Omental fat pad (tissue), 4 donors: ENCODE data around the gene RNASEH2B. TPM values are rescaled to one million over a fixed set of nuclear protein-coding genes. Genes with fewer than 3 reads are reported as not detected.

Experiments
- ATAC-seq: fragments of 150-250 bp; one replicate; pipeline ENCODE4 v1.9.1; 2016; ENCODE audit warnings: mild to moderate bottlenecking, moderate library complexity; ENCODE audit not compliant: low FRiP score
- DNase-seq: peaks from one replicate; pipeline ENCODE4 v3.0.0-alpha.2; 2019; ENCODE audit warnings: low spot score
- CTCF ChIP-seq, 3 donors: fragments of 450-650 bp; IDR thresholded peaks; one replicate each; pipeline ENCODE4 v1.5.1; 2016 to 2017; ENCODE audit warnings: antibody characterized with exemption in 3 of 3, mild to moderate bottlenecking in 3 of 3, moderate library complexity in 2 of 3
- total RNA-seq, 4 donors: library from RNA; depleted of rRNA; stranded (reverse); fragments of >200 nt; gene quantifications; one replicate each; pipeline ENCODE4 v1.1.0, GENCODE V29; 2016

Gene RNASEH2B
- total RNA-seq, 4 donors from 2014 or later = 25.2 to 50.3 (median 33.2) TPM

DNA sequence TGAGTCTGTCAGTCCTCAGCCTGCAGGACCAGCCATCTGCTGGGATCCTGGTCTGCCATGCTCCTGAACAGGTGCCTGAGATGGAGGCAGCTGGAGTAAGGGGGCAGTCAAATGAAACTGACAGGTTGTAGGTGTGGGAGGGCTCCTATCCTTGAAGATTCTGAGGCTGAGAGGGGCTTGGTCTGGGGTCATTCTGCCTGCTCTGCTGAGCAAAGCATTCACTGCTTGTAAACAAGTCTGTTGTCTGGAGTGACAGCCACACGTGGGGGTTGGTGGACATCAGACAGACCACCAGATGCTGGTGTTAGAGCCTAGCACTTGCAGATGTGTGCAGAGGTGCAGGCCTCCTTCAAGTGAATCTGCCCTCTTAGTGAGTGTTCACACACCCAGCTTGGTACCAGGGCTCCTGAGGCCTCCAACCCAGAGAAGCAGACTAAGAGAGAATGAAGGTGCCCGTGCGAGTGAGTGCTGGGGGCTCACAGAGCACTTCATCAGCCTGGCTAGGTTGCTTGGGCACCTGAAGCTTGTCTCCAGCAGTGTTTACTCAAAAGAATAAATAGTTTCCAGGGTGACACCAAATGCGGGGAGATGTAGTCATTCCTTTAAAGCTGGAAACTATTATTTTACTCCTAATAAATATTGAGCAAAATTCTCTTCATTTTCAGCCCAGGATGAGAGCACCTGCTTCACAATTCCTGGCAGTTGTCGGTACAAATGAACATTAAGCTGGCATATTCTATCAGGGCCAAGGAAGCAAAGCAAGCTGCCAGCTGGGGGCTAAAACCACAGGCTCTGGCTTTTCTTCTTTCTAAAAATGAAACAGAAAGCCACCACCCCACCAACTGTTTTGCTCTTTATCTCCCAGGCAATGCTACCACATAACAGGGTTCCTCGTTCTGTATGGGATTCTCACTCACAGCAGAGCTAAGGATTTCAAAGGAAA lies 82.3 kb downstream of the RNASEH2B start:
- TF ChIP-seq CTCF (IDR thresholded peaks at IDR 0.05) = no peak
- DNase-seq (no peak), ATAC-seq (no peak)

DNA sequence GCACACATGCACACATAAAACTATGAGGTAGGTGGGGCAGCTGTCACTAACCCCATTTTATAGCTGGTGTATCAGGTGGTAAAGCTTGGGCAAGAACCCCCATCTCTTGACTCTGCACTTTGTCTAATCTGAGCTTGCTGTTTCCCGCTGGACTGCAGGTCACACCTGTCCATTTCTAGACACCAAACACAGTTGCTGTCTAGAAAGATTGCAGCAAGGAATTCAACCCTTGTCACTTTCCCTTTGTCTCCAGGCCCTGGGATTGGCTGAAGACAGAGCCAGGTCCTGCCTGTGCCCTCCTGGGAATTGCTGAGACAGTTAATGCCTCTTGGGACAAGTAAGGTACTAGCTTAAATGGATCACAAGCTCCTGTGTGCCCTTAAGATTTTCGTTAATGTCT lies 83.8 kb downstream of the RNASEH2B start:
- ATAC-seq (no peak), DNase-seq (no peak)
- no peak for TF ChIP-seq CTCF (IDR thresholded peaks at IDR 0.05)

DNA sequence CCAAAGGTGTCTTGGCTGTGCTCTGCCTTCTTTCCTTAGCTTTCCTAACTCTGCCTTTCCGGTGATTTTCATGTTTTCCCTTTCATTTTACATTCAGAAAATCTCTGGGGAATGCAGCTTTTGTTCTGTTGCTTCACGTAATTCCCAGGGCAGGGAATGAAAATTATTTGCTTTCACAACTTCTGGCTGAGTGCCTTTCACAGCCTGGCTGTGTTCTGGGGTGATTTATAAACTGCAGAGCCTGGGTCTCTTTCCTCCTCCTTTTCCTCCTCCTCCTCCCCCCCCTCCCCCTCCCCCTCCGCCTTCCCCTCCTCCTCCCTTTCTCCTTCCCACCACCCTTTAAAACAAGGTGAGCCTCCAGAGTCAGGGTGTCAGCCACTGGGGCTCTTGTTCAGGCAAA lies 84.3 kb downstream of the RNASEH2B start:
- no peak for TF ChIP-seq CTCF (IDR thresholded peaks at IDR 0.05)
- no peak for DNase-seq
- no peak for ATAC-seq

GRCh38 chr13:50994651-50995050 lies 85.1 kb downstream of the RNASEH2B start:
- DNase-seq (no peak), ATAC-seq (peak; percentile 10)

DNA sequence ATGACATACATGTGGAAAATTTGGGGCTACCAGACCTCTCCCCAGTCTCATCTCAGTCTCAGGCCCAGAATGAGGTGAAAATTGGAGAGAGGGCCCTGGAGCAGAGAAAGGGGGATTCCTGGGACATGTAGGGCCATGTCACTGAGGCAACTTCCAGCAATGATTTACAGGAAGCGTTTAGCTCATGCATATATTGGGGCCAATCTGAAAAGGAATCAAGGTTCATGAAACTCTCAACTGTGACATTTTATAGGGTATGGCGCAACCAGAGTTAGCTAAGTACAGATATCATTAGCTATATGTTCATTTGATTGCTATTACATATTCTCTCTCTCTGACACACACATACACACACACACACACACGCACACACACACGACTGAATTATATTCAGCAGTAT lies 86.3 kb downstream of the RNASEH2B start:
- no peak for DNase-seq
- ATAC-seq = no peak
- no peak for TF ChIP-seq CTCF (IDR thresholded peaks at IDR 0.05)

More at GRCh38 chr13:50994651-50995050, 85.1 kb downstream of the RNASEH2B start:
- TF ChIP-seq CTCF (IDR thresholded peaks at IDR 0.05) = no peak

DNA sequence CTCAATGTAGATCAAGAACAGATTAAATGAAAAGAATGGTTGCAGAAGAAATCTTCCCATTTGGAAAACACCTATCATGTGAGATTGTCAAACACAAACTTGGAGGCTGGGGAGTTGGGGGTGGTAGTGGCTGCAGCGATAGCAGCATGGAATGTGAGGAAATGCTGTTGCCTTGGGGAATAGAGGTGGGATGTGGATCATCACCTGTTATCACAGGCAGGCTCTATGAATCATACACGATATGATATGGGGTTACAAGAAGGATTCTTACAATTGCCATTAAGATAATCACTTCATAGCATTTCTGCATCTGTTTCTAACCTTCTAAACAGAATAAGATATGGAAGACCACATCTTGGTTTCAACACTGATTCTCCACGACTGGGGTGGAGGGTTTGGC lies 88.7 kb downstream of the RNASEH2B start:
- no peak for TF ChIP-seq CTCF (IDR thresholded peaks at IDR 0.05)

DNA sequence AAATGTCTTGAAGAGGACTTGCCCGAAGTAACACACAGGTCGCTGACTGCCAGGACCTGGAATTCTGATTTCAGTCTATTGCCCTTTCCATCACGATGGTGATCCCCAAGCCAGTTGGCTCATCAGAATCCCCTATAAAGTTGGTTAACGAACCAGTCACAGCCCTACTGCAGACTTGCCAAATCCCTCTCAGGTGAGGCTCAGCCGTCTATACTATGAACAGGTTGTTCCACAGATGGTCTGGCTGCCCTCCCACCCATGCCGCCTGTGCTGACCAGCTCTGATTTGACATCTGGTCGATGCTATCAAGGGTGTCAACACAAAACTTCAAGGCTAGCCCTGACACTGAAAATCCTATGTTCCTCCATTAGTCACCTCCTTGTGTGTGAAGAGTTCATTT lies 90.0 kb downstream of the RNASEH2B start:
- no peak for DNase-seq
- no peak for ATAC-seq
- TF ChIP-seq CTCF (IDR thresholded peaks at IDR 0.05) = no peak

More for the DNA sequence above, 88.7 kb downstream of the RNASEH2B start:
- DNase-seq (no peak), ATAC-seq (no peak)
